Measurements from ENCODE around the gene NDFIP2.

The NDFIP2 gene

GRCh38 chr13:79458436-79458835, 22.5 kb upstream of the NDFIP2 start:
- no peak for DNase-seq (ENCODE audit: low spot score)
- TF ChIP-seq CTCF (IDR thresholded peaks at IDR 0.05; ENCODE audit: extremely low read depth, missing control alignments), result no peak

DNA sequence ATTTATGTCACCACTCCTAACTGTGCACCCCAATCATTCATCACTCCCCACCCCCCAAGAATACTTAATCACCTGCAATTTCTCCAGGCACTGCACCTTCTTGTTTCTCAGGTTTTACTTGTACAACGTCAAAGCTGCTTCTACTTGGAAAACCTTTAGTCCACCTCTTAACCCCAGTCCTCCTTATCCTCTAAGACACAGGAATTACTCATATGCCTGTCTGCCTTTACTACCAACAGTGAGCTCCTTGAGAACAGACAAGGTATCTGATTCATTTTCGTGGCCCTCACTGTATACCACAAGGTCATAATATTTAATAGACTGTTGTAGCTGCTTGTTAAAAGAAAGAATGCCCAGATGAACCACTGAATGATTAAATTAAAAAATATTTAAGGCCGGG, 21.0 kb upstream of the NDFIP2 start:
- no peak for DNase-seq (ENCODE audit: low spot score)
- TF ChIP-seq CTCF (IDR thresholded peaks at IDR 0.05; ENCODE audit: extremely low read depth, missing control alignments), result no peak

DNA sequence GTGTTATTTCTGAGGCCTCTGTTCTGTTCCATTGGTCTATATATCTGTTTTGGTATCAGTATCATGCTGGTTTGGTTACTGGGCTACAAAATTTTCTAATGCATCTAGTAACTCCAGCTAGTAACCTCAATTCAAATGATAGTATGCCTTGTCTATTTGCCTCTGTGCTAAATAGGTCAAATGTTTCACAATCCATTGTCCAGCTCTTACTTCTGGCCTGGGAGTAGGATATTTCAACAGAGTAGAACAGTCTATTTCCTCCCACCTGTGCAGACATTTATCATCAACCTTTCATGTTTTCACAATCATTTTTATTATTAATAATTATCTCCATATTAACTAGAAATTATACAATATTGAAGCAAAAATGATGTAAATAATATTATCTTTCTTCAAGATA, 18.1 kb upstream of the NDFIP2 start:
- no peak for TF ChIP-seq CTCF (IDR thresholded peaks at IDR 0.05; ENCODE audit: extremely low read depth, missing control alignments)
- no peak for DNase-seq (ENCODE audit: low spot score)

DNA sequence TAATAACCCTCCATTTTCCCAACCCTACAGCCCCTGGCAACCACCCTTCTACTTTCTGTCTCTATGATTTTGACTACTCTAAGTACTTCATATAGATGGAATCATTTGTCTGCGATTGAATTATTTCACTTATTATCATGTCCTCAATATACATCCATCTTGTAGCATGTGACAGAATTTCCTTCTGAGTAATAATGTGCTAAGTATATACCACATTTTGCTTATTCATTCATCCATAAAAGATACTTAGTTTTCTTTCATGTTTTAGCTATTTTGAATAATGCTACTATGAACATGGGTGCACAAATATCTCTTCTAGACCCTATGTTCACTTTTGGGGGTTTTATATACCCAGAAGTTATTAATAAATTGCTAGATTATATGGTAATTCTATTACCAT, 17.4 kb upstream of the NDFIP2 start:
- DNase-seq (ENCODE audit: low spot score), result no peak
- TF ChIP-seq CTCF (IDR thresholded peaks at IDR 0.05; ENCODE audit: extremely low read depth, missing control alignments), result no peak

GRCh38 chr13:79466872-79467271, 14.1 kb upstream of the NDFIP2 start:
- DNase-seq (ENCODE audit: low spot score), result no peak
- no peak for TF ChIP-seq CTCF (IDR thresholded peaks at IDR 0.05; ENCODE audit: extremely low read depth, missing control alignments)

DNA sequence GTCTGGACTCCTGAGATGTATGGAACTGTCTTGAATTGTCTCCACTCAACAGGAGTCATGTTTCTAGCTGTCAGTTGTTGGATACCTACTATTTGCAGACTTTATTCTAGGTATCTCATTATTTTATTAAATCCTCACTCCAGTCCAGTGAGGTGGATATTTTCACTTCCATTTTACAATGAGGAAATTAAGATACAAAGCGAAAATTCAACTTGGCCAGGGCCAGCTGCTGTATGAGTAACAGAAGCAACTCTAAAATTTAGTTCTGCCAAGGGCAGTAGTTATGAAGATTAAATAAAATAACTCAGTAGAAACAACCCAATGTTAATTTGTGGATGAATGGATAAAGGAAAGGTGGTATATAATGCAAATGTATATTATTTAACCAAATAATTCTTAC, 12.6 kb upstream of the NDFIP2 start:
- DNase-seq (ENCODE audit: low spot score), result no peak
- TF ChIP-seq CTCF (IDR thresholded peaks at IDR 0.05; ENCODE audit: extremely low read depth, missing control alignments), result no peak

DNA sequence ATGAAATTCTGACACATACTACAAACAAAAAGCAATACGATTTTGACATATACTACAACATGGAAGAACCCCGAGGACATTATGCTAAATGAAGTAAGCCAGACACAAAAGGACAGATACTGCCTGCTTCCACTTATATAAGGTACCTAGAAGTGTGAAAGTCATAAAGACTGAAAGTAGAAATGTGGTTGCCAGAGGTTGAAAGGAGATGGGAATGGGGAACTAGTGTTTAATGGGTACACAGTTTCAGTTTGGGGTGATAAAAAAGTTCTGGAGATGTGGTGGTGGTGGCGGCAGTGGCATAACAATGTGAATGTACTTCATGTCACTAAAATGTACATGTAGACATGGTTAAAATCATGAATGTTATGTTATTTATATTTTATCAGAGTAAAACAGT, 12.1 kb upstream of the NDFIP2 start:
- DNase-seq (ENCODE audit: low spot score), result no peak
- no peak for TF ChIP-seq CTCF (IDR thresholded peaks at IDR 0.05; ENCODE audit: extremely low read depth, missing control alignments)

Measured in GM20000 (cell line).